ENCODE measurements around the gene DYNC1H1. TPM values are rescaled to one million over a fixed set of nuclear protein-coding genes. Genes with fewer than 3 reads are reported as not detected.
A peak's percentile ranks its signal among the peaks of the same experiment; 100 is the strongest.

Gene DYNC1H1
- total RNA-seq, 1 donor from 2014 or later, result 577 TPM

GRCh38 chr14:101956179-101956885, 8.0 kb upstream of the DYNC1H1 start:
- H3K27ac ChIP-seq, result no peak overlapping the region
- peak in 1 of 2 donors; percentile 37 for DNase-seq (ENCODE audit: low spot score in 2 of 2)
- no peaks in the 10 kb centered on the region for H3K36me3 ChIP-seq
- TF ChIP-seq CTCF (IDR thresholded peaks at IDR 0.05), result no peak
- no peak overlapping the region for H3K4me3 ChIP-seq
- no peaks in the 10 kb centered on the region for H3K9me3 ChIP-seq
- intact Hi-C loops (cut with DNase I), result no loop called here
- no peaks in the 10 kb centered on the region for H3K27me3 ChIP-seq
- H3K4me1 ChIP-seq, result no peaks in the 10 kb centered on the region

- H3K27me3 ChIP-seq, result no peaks in the 10 kb centered on the region
- intact Hi-C loops (cut with DNase I), result no loop called here
These were observed 6.8 kb upstream of the DYNC1H1 start for GRCh38 chr14:101957406-101958234.

GRCh38 chr14:101958418-101959180, 5.8 kb upstream of the DYNC1H1 start:
- Histone ChIP-seq H3K9me3 (no peaks in the 10 kb centered on the region), H3K36me3 (no peaks in the 10 kb centered on the region), H3K4me1 (no peaks in the 10 kb centered on the region), H3K27ac (no peak overlapping the region), H3K4me3 (no peak overlapping the region), H3K27me3 (no peaks in the 10 kb centered on the region)
- TF ChIP-seq CTCF (IDR thresholded peaks at IDR 0.05), result no peak
- DNase-seq (ENCODE audit: low spot score in 2 of 2), result peak in 1 of 2 donors; percentile 58
- intact Hi-C loops (cut with DNase I), result no loop called here

More at GRCh38 chr14:101957406-101958234, 6.8 kb upstream of the DYNC1H1 start:
- Histone ChIP-seq H3K4me1 (no peaks in the 10 kb centered on the region), H3K27ac (no peak overlapping the region), H3K36me3 (no peaks in the 10 kb centered on the region), H3K9me3 (no peaks in the 10 kb centered on the region), H3K4me3 (no peak overlapping the region)
- DNase-seq (ENCODE audit: low spot score in 2 of 2), result peak in 1 of 2 donors; percentile 45
- TF ChIP-seq CTCF (IDR thresholded peaks at IDR 0.05), result no peak

- peak in 1 of 2 donors; percentile 47 for DNase-seq (ENCODE audit: low spot score in 2 of 2)
- no peak overlapping the region for H3K27ac ChIP-seq
- H3K4me3 ChIP-seq, result no peak overlapping the region
- H3K27me3 ChIP-seq, result no peaks in the 10 kb centered on the region
- H3K36me3 ChIP-seq, result no peaks in the 10 kb centered on the region
- peaks cover 0 to 3% of the 10 kb centered on the region in 2 donors for H3K4me1 ChIP-seq
- H3K9me3 ChIP-seq, result no peaks in the 10 kb centered on the region
- intact Hi-C loops (cut with DNase I), result no loop called here
- no peak for TF ChIP-seq CTCF (IDR thresholded peaks at IDR 0.05)
These were observed 5.1 kb upstream of the DYNC1H1 start for GRCh38 chr14:101959277-101959676.

GRCh38 chr14:101960225-101960624, 4.1 kb upstream of the DYNC1H1 start:
- intact Hi-C loops (cut with DNase I), result loop anchor here (2.0 to 10.0 kb wide), 7 partner anchors 87 to 1583 kb away; partner anchors contain the start of genes EIF5, PPP2R5C, WDR20 and WDR25
- Histone ChIP-seq H3K36me3 (no peaks in the 10 kb centered on the region), H3K27me3 (no peaks in the 10 kb centered on the region), H3K4me1 (peaks cover 2 to 3% of the 10 kb centered on the region in 2 donors), H3K9me3 (no peaks in the 10 kb centered on the region), H3K27ac (no peak overlapping the region), H3K4me3 (no peak overlapping the region)
- peak in 1 of 2 donors; percentile 61 for DNase-seq (ENCODE audit: low spot score in 2 of 2)
- TF ChIP-seq CTCF (IDR thresholded peaks at IDR 0.05), result peak in 1 of 3 experiments; percentile 41
